ENCODE data around the gene RFT1. TPM values are rescaled to one million over a fixed set of nuclear protein-coding genes. Genes with fewer than 3 reads are reported as not detected.

Gene RFT1
- total RNA-seq, 2 donors from 2014 or later = 11.8 to 12.6 TPM

DNA sequence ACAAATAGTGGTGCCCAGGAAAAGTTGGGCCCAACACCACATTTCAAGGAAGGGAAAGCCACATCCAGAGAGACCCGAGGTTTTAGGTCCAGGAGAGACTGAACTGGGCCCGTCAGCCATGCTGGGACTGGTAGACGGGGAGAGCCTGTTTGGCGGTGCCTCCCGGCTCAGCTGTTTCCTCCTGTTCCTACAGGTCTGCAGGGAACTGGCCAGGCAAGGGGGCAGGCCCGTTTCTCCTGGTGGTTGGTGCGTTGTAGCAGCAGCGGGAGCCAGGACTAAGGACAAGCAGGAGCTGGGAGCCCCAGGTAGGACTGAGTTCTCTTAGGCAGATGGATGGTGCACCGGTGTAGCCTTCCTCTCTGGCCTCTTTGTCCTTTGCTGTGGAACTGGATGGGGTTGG is 34.7 kb upstream of the RFT1 start:
- DNase-seq (no peak), ATAC-seq (no peak)
- intact Hi-C loops (cut with DNase I) = no loop called here

GRCh38 chr3:53163444-53164387 is 33.5 kb upstream of the RFT1 start:
- DNase-seq (no peak), ATAC-seq (no peak)
- intact Hi-C loops (cut with DNase I) = no loop called here

DNA sequence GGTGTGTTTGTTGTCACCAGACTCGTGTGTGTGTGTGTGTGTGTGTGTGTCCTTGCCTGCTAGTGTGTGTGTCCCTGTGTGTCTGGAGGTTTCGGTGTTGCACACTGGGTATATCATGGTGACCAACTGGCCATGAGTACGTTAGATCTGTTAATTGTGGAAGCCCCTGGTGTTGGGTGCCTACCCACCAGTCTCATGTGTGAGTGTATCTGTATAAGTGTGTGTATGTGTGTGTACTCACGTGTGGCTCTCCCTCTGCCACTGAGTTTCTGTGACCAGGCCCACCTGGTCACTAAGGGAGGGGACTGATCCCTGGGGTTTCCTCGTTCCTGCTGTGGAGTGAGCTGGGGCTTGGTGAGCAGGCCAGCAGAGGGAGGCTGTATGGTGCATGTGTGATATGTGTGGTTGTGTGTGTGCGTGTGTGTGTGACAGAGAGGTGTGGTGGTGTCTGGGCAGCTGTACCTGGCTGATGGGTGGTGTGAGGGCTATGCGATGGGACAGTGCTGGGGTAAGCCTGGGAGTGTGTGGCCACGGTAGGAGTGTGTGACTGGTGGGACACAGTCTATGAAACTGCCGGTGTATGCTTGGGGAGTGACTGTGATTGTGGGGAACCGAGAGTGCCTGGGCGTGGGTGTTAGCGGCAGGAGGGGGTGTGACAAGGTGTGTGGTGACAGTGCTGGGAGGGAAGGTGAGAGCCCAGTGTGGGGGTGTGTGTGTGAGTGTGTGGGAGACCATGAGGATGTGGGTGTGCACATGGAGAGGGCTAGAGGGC is 32.6 kb upstream of the RFT1 start:
- DNase-seq = no peak
- no peak for ATAC-seq
- intact Hi-C loops (cut with DNase I) = no loop called here

- peak in 1 of 2 donors; percentile 5 for ATAC-seq
- intact Hi-C loops (cut with DNase I) = no loop called here
- no peak for DNase-seq
Measured at GRCh38 chr3:53161820-53162671, 31.8 kb upstream of the RFT1 start.

- DNase-seq (no peak), ATAC-seq (no peak)
- intact Hi-C loops (cut with DNase I) = no loop called here
Measured at GRCh38 chr3:53161450-53161819, 31.2 kb upstream of the RFT1 start.

DNA sequence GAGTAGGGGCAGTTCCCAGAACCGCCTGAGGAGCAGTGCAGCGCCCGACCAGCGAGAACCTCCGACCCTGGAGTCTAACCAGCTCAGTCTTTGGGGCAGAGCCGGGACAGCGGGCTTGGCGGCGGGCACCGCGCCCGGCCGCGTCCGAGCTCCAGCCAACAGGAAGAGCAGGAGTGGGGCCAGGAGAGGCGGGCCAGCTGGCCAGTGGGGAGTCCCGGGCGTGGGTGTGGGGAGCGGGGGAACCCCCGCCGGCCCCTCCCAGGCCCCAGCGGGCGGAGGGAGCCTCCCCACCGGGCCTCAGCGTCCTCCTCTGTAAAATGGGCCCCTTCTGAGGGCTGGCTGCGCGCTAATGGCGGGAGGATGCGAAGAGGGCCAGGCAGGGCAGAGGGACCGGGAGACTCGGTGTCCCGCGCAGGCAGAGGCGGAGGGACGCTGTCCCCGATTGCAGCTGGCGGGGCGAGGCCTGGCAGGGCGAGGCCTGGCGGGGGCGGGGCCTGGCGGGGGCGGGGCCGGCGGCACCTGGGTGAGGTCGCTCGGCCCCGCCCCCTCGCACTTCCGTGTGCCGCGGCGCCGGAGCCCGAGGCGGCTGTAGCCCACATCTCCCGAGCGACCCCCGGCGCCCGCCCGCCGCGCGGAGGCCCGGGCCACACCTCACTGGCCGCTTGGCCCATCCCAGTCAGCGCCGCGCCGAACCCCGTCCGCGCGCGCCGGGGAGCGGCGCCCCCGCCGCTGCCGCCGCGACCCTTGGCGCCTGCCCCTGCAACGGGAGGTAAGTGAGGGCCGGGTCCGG is 30.6 kb upstream of the RFT1 start, which contains the start of gene PRKCD:
Gene PRKCD, plus strand, starts transcription at position 550 of the 790 bp plus-strand sequence. CDS start 17,214 bp downstream, outside the sequence.
- intact Hi-C loops (cut with DNase I) = no loop called here
- DNase-seq = peak; percentile 89
- ATAC-seq = peak; percentile 87 to 92

GRCh38 chr3:53160061-53160659 is 29.9 kb upstream of the RFT1 start:
- ATAC-seq = no peak
- intact Hi-C loops (cut with DNase I) = no loop called here
- DNase-seq = no peak

- DNase-seq = no peak
Measured at GRCh38 chr3:53159156-53160060, 29.2 kb upstream of the RFT1 start.

GRCh38 chr3:53158765-53159155 is 28.5 kb upstream of the RFT1 start:
- ATAC-seq (no peak), DNase-seq (no peak)
- intact Hi-C loops (cut with DNase I) = no loop called here

More at GRCh38 chr3:53159156-53160060, 29.2 kb upstream of the RFT1 start:
- ATAC-seq = no peak
- intact Hi-C loops (cut with DNase I) = no loop called here

DNA sequence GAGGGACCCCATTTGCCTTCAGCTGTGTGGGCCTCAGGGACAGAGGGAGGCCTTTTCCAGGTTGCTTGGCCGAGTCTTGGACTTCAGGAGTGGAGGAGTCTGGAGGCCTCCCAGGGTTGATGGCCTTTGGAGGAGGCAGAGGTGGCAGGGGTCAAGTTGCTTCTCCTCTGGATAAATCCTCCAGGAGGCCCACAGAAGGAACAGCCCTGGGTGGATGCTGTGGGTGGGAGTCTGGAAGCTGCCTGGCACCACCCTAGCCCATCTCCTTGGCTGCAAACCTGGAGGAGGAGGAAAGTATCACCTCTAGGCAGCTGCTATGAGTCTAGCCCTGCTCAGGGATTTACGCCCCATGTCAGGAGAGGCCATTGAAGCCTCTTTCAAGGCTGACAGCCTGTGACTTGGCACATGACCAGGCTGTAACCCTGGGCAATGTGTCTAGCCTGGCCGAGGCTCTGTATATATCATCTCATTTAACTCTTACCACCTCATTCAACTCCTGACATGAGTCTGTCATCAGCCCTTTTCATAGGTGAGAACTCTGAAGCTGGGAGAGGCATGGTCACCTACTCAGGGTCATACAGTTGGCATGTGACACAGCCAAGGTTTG is 27.8 kb upstream of the RFT1 start:
- DNase-seq = no peak
- no peak for ATAC-seq
- intact Hi-C loops (cut with DNase I) = no loop called here

DNA sequence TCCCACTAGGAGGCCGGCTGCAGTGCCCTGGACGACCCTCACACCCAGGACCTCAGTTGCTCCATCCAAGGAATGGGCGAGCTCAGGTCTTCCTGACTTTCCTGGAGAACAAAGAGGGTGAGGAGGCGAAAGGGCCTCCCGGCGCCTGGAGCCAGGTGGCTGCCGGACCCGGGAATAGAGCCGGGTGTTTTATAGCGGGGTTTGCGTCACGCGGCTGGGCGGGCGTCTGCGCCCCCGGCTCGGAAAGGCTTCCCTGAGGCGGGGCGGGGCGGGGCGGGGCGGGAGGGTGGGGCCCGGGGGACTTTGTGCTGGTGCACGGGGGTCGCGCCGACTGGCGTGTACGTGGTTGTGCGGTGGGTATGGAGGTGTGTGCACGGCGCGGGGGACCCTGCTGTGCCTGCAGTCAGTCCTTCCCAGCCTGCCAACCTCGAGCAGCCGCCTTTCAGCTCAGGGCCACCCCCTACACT is 26.2 kb upstream of the RFT1 start:
- ATAC-seq (no peak), DNase-seq (no peak)
- intact Hi-C loops (cut with DNase I) = no loop called here

- peak in 1 of 2 donors; percentile 31 for ATAC-seq
- DNase-seq = no peak
Measured at GRCh38 chr3:53155760-53156159, 25.5 kb upstream of the RFT1 start.

GRCh38 chr3:53154881-53155285 is 24.6 kb upstream of the RFT1 start:
- ATAC-seq (peak in 1 of 2 donors; percentile 48), DNase-seq (no peak)
- intact Hi-C loops (cut with DNase I) = no loop called here

More at GRCh38 chr3:53155760-53156159, 25.5 kb upstream of the RFT1 start:
- intact Hi-C loops (cut with DNase I) = no loop called here

GRCh38 chr3:53153980-53154379 is 23.7 kb upstream of the RFT1 start:
- DNase-seq (no peak), ATAC-seq (no peak)
- intact Hi-C loops (cut with DNase I) = no loop called here

DNA sequence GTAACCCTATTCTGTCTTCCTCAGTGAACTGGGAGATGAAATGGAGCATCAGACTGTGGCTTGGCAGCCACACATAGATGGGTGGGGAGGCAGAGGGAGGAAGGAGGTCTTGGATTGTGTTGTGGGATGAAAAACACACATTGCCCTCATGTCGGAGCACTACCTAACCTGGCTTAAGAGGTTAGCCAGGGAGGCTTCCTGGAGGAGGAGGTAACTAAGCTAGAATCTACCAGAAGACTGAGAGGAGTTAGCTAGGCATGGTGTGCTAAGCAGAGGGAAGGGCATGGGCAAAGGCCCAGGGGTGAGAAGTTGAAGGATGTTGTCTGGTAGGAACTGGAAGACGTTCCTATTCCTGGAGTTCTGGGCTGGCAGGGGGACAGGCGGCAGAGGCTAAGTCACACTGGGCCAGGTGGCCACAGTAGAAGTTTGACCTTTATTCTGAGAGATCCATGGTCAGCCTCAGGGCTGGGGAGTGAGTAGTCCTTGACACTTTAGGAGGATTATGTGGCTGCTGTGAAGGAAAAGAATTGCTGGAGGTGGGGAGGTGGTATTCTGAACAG is 23.1 kb upstream of the RFT1 start:
- intact Hi-C loops (cut with DNase I) = no loop called here
- DNase-seq (no peak), ATAC-seq (no peak)

Measured in left cardiac atrium (tissue), 4 donors.